ENCODE data around the gene EYA3. TPM values are rescaled to one million over a fixed set of nuclear protein-coding genes. Genes with fewer than 3 reads are reported as not detected.
"Not testable (repeated sequence)": the region's sequence is repeated elsewhere in the genome, so short reads cannot be mapped to it uniquely, and the experiment has no call there.

EYA3 gene
- total and polyA plus RNA-seq, 2 of the 8 experiments (the other 6 are each of a cell fraction or from before 2014, with no cell fraction given): 15.0 to 33.9 TPM

DNA sequence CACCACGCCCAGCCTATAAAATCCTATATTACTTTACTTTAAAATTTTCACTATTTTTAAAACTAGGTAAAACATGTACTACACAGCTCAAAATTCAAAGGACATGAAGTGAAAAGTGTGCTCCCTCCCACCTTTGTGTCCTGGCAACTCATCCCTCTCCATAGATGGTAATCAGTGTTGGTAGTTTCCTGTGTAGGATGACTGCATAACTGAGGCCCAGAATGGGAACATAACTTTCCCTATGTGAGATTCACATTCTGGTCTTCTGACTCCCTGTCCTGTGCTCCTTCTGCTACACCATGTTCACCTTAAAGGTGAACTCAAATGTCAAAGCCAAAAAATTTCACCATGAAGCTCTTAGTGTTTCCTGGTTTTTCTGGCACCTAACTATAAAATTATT is 89.4 kb downstream of the EYA3 start (continued):
- TF ChIP-seq HDAC6 (IDR thresholded peaks at IDR 0.05; ENCODE audit: low read depth, low read length) (no peak), SAP30 (IDR thresholded peaks at IDR 0.05; ENCODE audit: insufficient read depth, insufficient replicate concordance, low read length) (no peak), SIRT6 (IDR thresholded peaks at IDR 0.05; ENCODE audit: low read length) (no peak), GTF2F1 (IDR thresholded peaks at IDR 0.05; ENCODE audit: borderline replicate concordance, low read depth, low read length) (no peak), JUN (IDR thresholded peaks at IDR 0.05; ENCODE audit: low read depth, low read length) (no peak)

DNA sequence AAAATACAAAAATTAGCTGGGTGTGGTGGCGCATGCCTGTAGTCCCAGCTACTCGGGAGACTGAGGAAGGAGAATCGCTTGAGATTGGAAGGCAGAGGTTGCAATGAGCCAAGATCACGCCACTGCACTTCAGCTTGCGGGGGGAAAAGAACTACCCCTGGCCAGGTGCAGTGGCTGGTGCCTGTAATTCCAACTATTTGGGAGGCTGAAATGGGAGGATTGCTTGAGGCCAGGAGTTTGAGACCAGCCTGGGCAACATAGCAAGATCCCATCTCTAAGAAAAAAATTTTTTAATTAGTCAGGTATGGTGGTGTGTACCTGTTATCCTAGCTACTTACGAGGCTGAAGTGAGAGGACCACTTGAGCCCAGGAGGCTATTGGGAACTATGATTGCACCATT is 93.9 kb downstream of the EYA3 start:
- DNase-seq (ENCODE audit: low read depth in 1 of 2, low spot score in 2 of 2); CTCF ChIA-PET (ENCODE audit: partially characterized antibody); H3K23me2 ChIP-seq (ENCODE audit: low read depth, low read length); H4K8ac ChIP-seq (ENCODE audit: extremely low read depth, insufficient read depth, low read length); H3K4ac ChIP-seq (replicated peaks; ENCODE audit: insufficient read length, low read depth, low read length); H3K27me3 ChIP-seq (replicated peaks in 1 of 4; ENCODE audit: control insufficient read depth in 3 of 4, extremely low read depth in 1 of 4, insufficient read depth in 3 of 4, low read length in 3 of 4); H3K14ac ChIP-seq (ENCODE audit: insufficient read length); H3K79me1 ChIP-seq (ENCODE audit: low read depth, low read length); H2BK120ac ChIP-seq (replicated peaks; ENCODE audit: low read depth, low read length); H3K4me2 ChIP-seq (ENCODE audit: insufficient read depth in 1 of 2, low read depth in 2 of 2, low read length in 2 of 2); H3K18ac ChIP-seq (ENCODE audit: extremely low read depth, low read length); H3K9ac ChIP-seq (replicated peaks in 1 of 4; ENCODE audit: extremely low read depth in 1 of 4, low read depth in 3 of 4, low read length in 3 of 4); H3K9me3 ChIP-seq (ENCODE audit: insufficient read depth in 2 of 2, low read depth in 1 of 2, low read length in 1 of 2); H4K91ac ChIP-seq (replicated peaks; ENCODE audit: insufficient read length, low read length); H2AK5ac ChIP-seq (ENCODE audit: low read depth, low read length); H2BK5ac ChIP-seq (ENCODE audit: low read depth, low read length); H2BK15ac ChIP-seq (ENCODE audit: low read length); H2AFZ ChIP-seq (ENCODE audit: low read length); H3K23ac ChIP-seq (ENCODE audit: insufficient read length); H2BK20ac ChIP-seq (ENCODE audit: low read length); H3K79me2 ChIP-seq (ENCODE audit: control insufficient read depth in 1 of 2, insufficient read depth in 2 of 2, low read length in 2 of 2); H2BK12ac ChIP-seq (ENCODE audit: low read depth, low read length); H3K56ac ChIP-seq (replicated peaks; ENCODE audit: insufficient read length, low read depth, low read length); H3K27ac ChIP-seq (ENCODE audit: low read depth, low read length); H4K20me1 ChIP-seq (replicated peaks in 1 of 2; ENCODE audit: control insufficient read depth in 1 of 2, insufficient read depth in 2 of 2, low read length in 2 of 2); H3K4me3 ChIP-seq (ENCODE audit: extremely low read depth in 1 of 4, insufficient read depth in 2 of 4, low read depth in 3 of 4, low read length in 4 of 4); H3K4me1 ChIP-seq (replicated peaks in 1 of 4; ENCODE audit: control insufficient read depth in 3 of 4, insufficient read depth in 4 of 4, low read length in 3 of 4); H4K5ac ChIP-seq (ENCODE audit: insufficient read length, low read depth, low read length); FAIRE-seq: not testable (repeated sequence)
- 87% methylated on average over 6 of the region's 6 CpGs; no CpG with 5 or more reads in 1 of the 2 experiments for WGBS, 2 experiments (ENCODE audit: extremely low coverage in 1 of 2, insufficient coverage in 1 of 2, insufficient read length in 1 of 2, insufficient replicate concordance in 2 of 2, low coverage in 1 of 2, low lambda C conversion rate in 2 of 2, missing lambda C conversion rate in 1 of 2)
- POLR2A ChIA-PET (ENCODE audit: partially characterized antibody): interaction anchor here (1.1 kb wide), 1 partner anchor 78 kb away, joined by 4 read pairs; no protein-coding TSS in a partner anchor
- peaks cover 11 to 60% (median 37%) of the 10 kb centered on the region in 4 experiments for H3K36me3 ChIP-seq (ENCODE audit: control insufficient read depth in 2 of 4, insufficient read depth in 4 of 4, low read length in 3 of 4)

All from H1 (cell line).